PC-3 (cell line): ENCODE measurements around the gene CD248. TPM values are rescaled to one million over a fixed set of nuclear protein-coding genes. Genes with fewer than 3 reads are reported as not detected.

ENCODE experiments used
- ATAC-seq: fragments of 200-7000 bp; cut with Tn5 transposase; 2 replicates; pipeline ENCODE4 v1.9.1; 2020; ENCODE audit warnings: mild to moderate bottlenecking, moderate library complexity
- Bru-seq: library from RNA; stranded (reverse); fragments of 400-500 nt; gene quantifications from one replicate; lab custom pipeline; 2021; lab: Mats Ljungman, UMichigan
- BruChase-seq, 2 experiments: library from RNA; stranded (reverse); fragments of 400-500 nt; gene quantifications; one replicate each; lab custom pipeline; 2021; lab: Mats Ljungman, UMichigan
- BruUV-seq: library from RNA; stranded (reverse); fragments of 400-500 nt; replicated peaks from 2 replicates; lab custom pipeline; 2021; lab: Mats Ljungman, UMichigan
- CTCF ChIA-PET: fragments of 300-600 bp; sonication (Branson Sonifier 250); formaldehyde crosslinking; loops from one replicate; lab custom pipeline; 2022; ENCODE audit warnings: antibody characterized with exemption; lab: Charles Lee
- POLR2A ChIA-PET: fragments of 300-600 bp; sonication (Branson Sonifier 250); formaldehyde crosslinking; loops from one replicate; lab custom pipeline; 2022; ENCODE audit warnings: antibody characterized with exemption; ENCODE audit not compliant: unreplicated experiment; lab: Charles Lee
- DNase-seq: peaks from one replicate; pipeline ENCODE4 v3.0.0-alpha.2; 2015
- H2AFZ ChIP-seq: fragments of 300-600 bp; sonication (generic); 2 replicates; pipeline ENCODE4 v1.6.0; 2016; ENCODE audit warnings: antibody characterized with exemption, low read length
- H3F3A ChIP-seq: fragments of 300-600 bp; sonication (generic); one replicate; pipeline ENCODE4 v1.6.0; 2017; ENCODE audit warnings: antibody characterized with exemption, low read length, control low read depth, mild to moderate bottlenecking; ENCODE audit not compliant: unreplicated experiment
- H3K27ac ChIP-seq: fragments of 300-600 bp; sonication (generic); 2 replicates; pipeline ENCODE4 v1.5.1; 2016; ENCODE audit warnings: mild to moderate bottlenecking, low read length
- H3K27me3 ChIP-seq: fragments of 300-600 bp; sonication (generic); 2 replicates; pipeline ENCODE4 v1.6.1; 2016; ENCODE audit warnings: low read length, mixed read lengths
- H3K36me3 ChIP-seq: fragments of 300-600 bp; sonication (generic); 2 replicates; pipeline ENCODE4 v1.6.1; 2016; ENCODE audit warnings: low read depth, mixed run types, low read length, mixed read lengths
- H3K4me1 ChIP-seq: fragments of 300-600 bp; sonication (generic); 2 replicates; pipeline ENCODE4 v1.5.1; 2016; ENCODE audit warnings: low read length; ENCODE audit not compliant: insufficient read depth
- H3K4me2 ChIP-seq: fragments of 300-600 bp; sonication (generic); 2 replicates; pipeline ENCODE4 v1.6.0; 2016; ENCODE audit warnings: low read length
- H3K4me3 ChIP-seq: fragments of 300-600 bp; sonication (generic); 2 replicates; pipeline ENCODE4 v1.5.1; 2016; ENCODE audit warnings: mild to moderate bottlenecking, low read length, mixed read lengths
- H3K79me2 ChIP-seq: fragments of 300-600 bp; sonication (generic); 2 replicates; pipeline ENCODE4 v1.6.1; 2017; ENCODE audit warnings: low read length, mixed read lengths
- H3K9ac ChIP-seq: fragments of 300-600 bp; sonication (generic); 2 replicates; pipeline ENCODE4 v1.6.0; 2016; ENCODE audit warnings: mild to moderate bottlenecking, low read length
- H3K9me2 ChIP-seq: fragments of 300-600 bp; sonication (generic); replicated peaks from 2 replicates; pipeline ENCODE4 v1.6.1; 2016; ENCODE audit warnings: mixed run types, low read length, mixed read lengths
- H3K9me3 ChIP-seq: fragments of 300-600 bp; sonication (generic); 2 replicates; pipeline ENCODE4 v1.6.1; 2016; ENCODE audit warnings: low read length, mixed read lengths
- H4K20me1 ChIP-seq: fragments of 300-600 bp; sonication (generic); 2 replicates; pipeline ENCODE4 v1.6.1; 2016; ENCODE audit warnings: low read length, mixed read lengths
- CTCF ChIP-seq: fragments of 300-600 bp; sonication (generic); conservative IDR thresholded peaks from 2 replicates; pipeline ENCODE4 v1.5.1; 2017; ENCODE audit warnings: antibody characterized with exemption, low read depth, mild to moderate bottlenecking, low read length
- EZH2 ChIP-seq: fragments of 300-600 bp; sonication (generic); IDR thresholded peaks from one replicate; pipeline ENCODE4 v1.6.1; 2017; ENCODE audit warnings: antibody characterized with exemption, mild to moderate bottlenecking, low read length; ENCODE audit not compliant: unreplicated experiment
- EZH2phosphoT487 ChIP-seq: fragments of 300-600 bp; sonication (generic); IDR thresholded peaks from 2 replicates; pipeline ENCODE4 v1.6.1; 2018; ENCODE audit warnings: mild to moderate bottlenecking, antibody characterized with exemption, low read length, borderline replicate concordance
- intact Hi-C: fragments of 100-400 bp; cut with micrococcal nuclease; formaldehyde crosslinking; loops from 2 replicates; pipeline ENCODE4 v1.9.0; 2023
- long read RNA-seq: library from polyadenylated mRNA; unstranded; transcript quantifications from one replicate; pipeline ENCODE4 v2.0.0, GENCODE V29; 2021; ENCODE audit not compliant: unreplicated experiment
- total RNA-seq: library from RNA; depleted of rRNA; stranded (reverse); fragments of >200 nt; gene quantifications from 2 replicates; pipeline ENCODE4 v1.2.3, GENCODE V29; 2014; rRNA removed

CD248 gene
- not detected in 2 replicates for total RNA-seq
- Bru-seq, nascent RNA, result not detected
- not detected for BruChase-seq, experiment 1, labeled RNA remaining after a 6-hour chase
- BruChase-seq, experiment 2, labeled RNA remaining after a 2-hour chase, result percentile 19 among the genes with signal in this experiment
- long read RNA-seq, result 0 reads

GRCh38 chr11:66316849-66317251 is at the start of gene CD248:
CD248 (minus strand) TSS chr11:66317044; CDS start chr11:66317027, 17 bp downstream.
- H3K79me2 ChIP-seq, result no peaks in the 10 kb centered on the region
- DNase-seq (no peak), ATAC-seq (no peak)
- no peak within 1 kb of the TSS for H2AFZ ChIP-seq
- no peak within 1 kb of the TSS for H3K4me3 ChIP-seq
- H3K9ac ChIP-seq, result no peak within 1 kb of the TSS
- no peaks in the 10 kb centered on the region for H3K9me3 ChIP-seq
- ChIA-PET CTCF (no interaction called here), POLR2A (no interaction called here)
- H3F3A ChIP-seq, result no peaks in the 10 kb centered on the region
- TF ChIP-seq EZH2phosphoT487, result no peak
- no peak for TF ChIP-seq CTCF
- TF ChIP-seq EZH2, result no peak
- intact Hi-C loops, result no loop called here
- no peaks in the 10 kb centered on the region for H4K20me1 ChIP-seq
- H3K9me2 ChIP-seq, result no peaks in the 10 kb centered on the region
- H3K4me2 ChIP-seq, result no peak within 1 kb of the TSS
- H3K4me1 ChIP-seq, result peaks cover 5% of the 10 kb centered on the region
- no peaks in the 10 kb centered on the region for H3K36me3 ChIP-seq
- no TSS peak for BruUV-seq
- no peaks in the 10 kb centered on the region for H3K27me3 ChIP-seq
- H3K27ac ChIP-seq, result no peak within 1 kb of the TSS

- no peaks in the 10 kb centered on the region for H3K27me3 ChIP-seq
- ChIA-PET CTCF (no interaction called here), POLR2A (no interaction called here)
- no TSS peak for BruUV-seq
- H3K36me3 ChIP-seq, result peaks cover 35% of the 10 kb centered on the region
- no peak overlapping the region for H3K4me3 ChIP-seq
- intact Hi-C loops, result no loop called here
- H3K4me2 ChIP-seq, result no peak overlapping the region
- H3K9me2 ChIP-seq, result no peaks in the 10 kb centered on the region
- TF ChIP-seq EZH2, result no peak
- ATAC-seq (no peak), DNase-seq (no peak)
- H3F3A ChIP-seq, result no peaks in the 10 kb centered on the region
- no peaks in the 10 kb centered on the region for H4K20me1 ChIP-seq
- H3K27ac ChIP-seq, result no peak overlapping the region
- H3K4me1 ChIP-seq, result peaks cover 9% of the 10 kb centered on the region
- no peak overlapping the region for H3K9ac ChIP-seq
- H3K79me2 ChIP-seq, result peaks cover 28% of the 10 kb centered on the region
- no peaks in the 10 kb centered on the region for H3K9me3 ChIP-seq
- H2AFZ ChIP-seq, result no peak overlapping the region
Measured at GRCh38 chr11:66365711-66366619, 49.1 kb upstream of the CD248 start.

- Histone ChIP-seq H3K4me2 (no peak overlapping the region), H3K36me3 (peaks cover 35% of the 10 kb centered on the region), H3K4me3 (no peak overlapping the region), H3K79me2 (peaks cover 21% of the 10 kb centered on the region), H3K9me3 (no peaks in the 10 kb centered on the region), H4K20me1 (no peaks in the 10 kb centered on the region), H3K4me1 (peaks cover 7% of the 10 kb centered on the region), H3F3A (no peaks in the 10 kb centered on the region), H3K27ac (no peak overlapping the region), H3K27me3 (no peaks in the 10 kb centered on the region), H3K9ac (no peak overlapping the region), H2AFZ (no peak overlapping the region), H3K9me2 (no peaks in the 10 kb centered on the region)
- no peak for TF ChIP-seq EZH2phosphoT487
- TF ChIP-seq CTCF, result no peak
- TF ChIP-seq EZH2, result no peak
- intact Hi-C loops, result no loop called here
- no peak for ATAC-seq
- ChIA-PET CTCF (no interaction called here), POLR2A (no interaction called here)
- BruUV-seq, result no TSS peak
- DNase-seq, result no peak
Measured at GRCh38 chr11:66365166-66365565, 48.3 kb upstream of the CD248 start.
